ENCODE measurements around the gene RANBP17. TPM values are rescaled to one million over a fixed set of nuclear protein-coding genes. Genes with fewer than 3 reads are reported as not detected.

The RANBP17 gene
- total and polyA plus RNA-seq, 2 of the 4 experiments (the other 2 are of a cell fraction): 8.2 to 29.0 TPM

- no peak overlapping the region for H4K5ac ChIP-seq (ENCODE audit: low read depth, low read length)
- H3K9me1 ChIP-seq (ENCODE audit: insufficient read depth, low read length): no peaks in the 10 kb centered on the region
- H3K79me1 ChIP-seq (ENCODE audit: low read depth in 1 of 2, low read length in 2 of 2): no peaks in the 10 kb centered on the region
- no peak overlapping the region for H2BK20ac ChIP-seq (ENCODE audit: low read depth, low read length)
- H3K23ac ChIP-seq (ENCODE audit: low read depth, low read length): no peak overlapping the region
- no peaks in the 10 kb centered on the region for H4K20me1 ChIP-seq (ENCODE audit: insufficient read depth, low read length)
- no peaks in the 10 kb centered on the region; the same call in 1 of the 2 replicates for H3K27me3 ChIP-seq (ENCODE audit: control insufficient read depth, insufficient read depth, low read length)
- intact Hi-C loops (cut with micrococcal nuclease): loop anchor here (5.0 kb wide), 1 partner anchor 35 kb away; no protein-coding TSS in a partner anchor
- ChIA-PET CTCF (no interaction called here), POLR2A (ENCODE audit: unreplicated experiment) (no interaction called here)
- H2AK5ac ChIP-seq (ENCODE audit: low read depth, low read length): no peak overlapping the region
- H3K14ac ChIP-seq (replicated peaks; ENCODE audit: low read depth, low read length): no peak overlapping the region
- no peak for TF ChIP-seq USF2 (IDR thresholded peaks at IDR 0.05; ENCODE audit: low read depth, low read length)
- TF ChIP-seq CHD1 (IDR thresholded peaks at IDR 0.05; ENCODE audit: low read depth, low read length): no peak
- TF ChIP-seq CEBPB (IDR thresholded peaks at IDR 0.05; ENCODE audit: low read depth, low read length): no peak
- TF ChIP-seq MAFK (IDR thresholded peaks at IDR 0.05; ENCODE audit: low read depth, low read length): no peak
- TF ChIP-seq RFX5 (IDR thresholded peaks at IDR 0.05; ENCODE audit: low read depth, low read length): no peak
- TF ChIP-seq RAD21 (IDR thresholded peaks at IDR 0.05; ENCODE audit: low read length): no peak
- no peak overlapping the region for H3K4ac ChIP-seq (ENCODE audit: low read depth, low read length)
- no TSS peak for BruUV-seq (replicated peaks)
- no peak overlapping the region for H2BK5ac ChIP-seq (ENCODE audit: low read depth, low read length, poor library complexity, severe bottlenecking)
- in situ Hi-C loops (cut with MboI; ENCODE audit: low sequenced_read_pairs): loop anchor here (25.0 kb wide), 1 partner anchor 345 kb away; no protein-coding TSS in a partner anchor
- no peaks in the 10 kb centered on the region for H3K9me3 ChIP-seq (ENCODE audit: control insufficient read depth, insufficient read depth, low read length)
- no peak overlapping the region for H3K4me3 ChIP-seq (ENCODE audit: insufficient read depth, low read depth, low read length)
- H3K56ac ChIP-seq (ENCODE audit: extremely low read depth, insufficient read depth, low read length): no peak overlapping the region
- dilution Hi-C loops (cut with HindIII; ENCODE audit: low sequenced_read_pairs, unreplicated experiment): no loop called here
- ATAC-seq (ENCODE audit: low read depth): no peak
- H4K8ac ChIP-seq (ENCODE audit: low read depth in 2 of 2, low read length in 2 of 2): no peak overlapping the region
- no peak overlapping the region for H2BK15ac ChIP-seq (ENCODE audit: low read depth, low read length)
- WGBS, 2 experiments (ENCODE audit: extremely low coverage in 2 of 2, insufficient read length in 1 of 2): no CpG with 5 or more reads among the region's 3 CpGs
- DNase-seq: peak; percentile 11
- H2BK120ac ChIP-seq (ENCODE audit: low read depth, low read length): no peak overlapping the region
- H3K9ac ChIP-seq (ENCODE audit: low read depth, low read length): no peak overlapping the region
- no peak overlapping the region for H2AK9ac ChIP-seq (replicated peaks; ENCODE audit: low read depth, low read length, poor library complexity)
- no peaks in the 10 kb centered on the region for H3K36me3 ChIP-seq (ENCODE audit: control insufficient read depth, insufficient read depth, low read length)
- no peaks in the 10 kb centered on the region; the same call in 1 of the 2 replicates for H3K4me1 ChIP-seq (ENCODE audit: control insufficient read depth, insufficient read depth, low read length)
- H3K4me2 ChIP-seq (ENCODE audit: low read depth, low read length): no peak overlapping the region
- H3K18ac ChIP-seq (ENCODE audit: low read depth, low read length): no peak overlapping the region
- H3K27ac ChIP-seq (ENCODE audit: insufficient read depth, low read length): no peak overlapping the region
- H4K91ac ChIP-seq (ENCODE audit: insufficient read depth, low read depth, low read length): no peak overlapping the region
- H2AFZ ChIP-seq (replicated peaks; ENCODE audit: low read length, poor library complexity): no peak overlapping the region
Measured at GRCh38 chr5:170817195-170817594, 44.6 kb upstream of the RANBP17 start.

Measured in IMR-90 (cell line).